ENCODE results near the gene ACOT11. TPM values are rescaled to one million over a fixed set of nuclear protein-coding genes. Genes with fewer than 3 reads are reported as not detected.
A peak's percentile ranks its signal among the peaks of the same experiment; 100 is the strongest.

ACOT11 gene
- total RNA-seq, 2 donors from 2014 or later: 3.9 to 6.3 TPM

GRCh38 chr1:54559111-54559548, 11.1 kb downstream of the ACOT11 start:
- H3K4me3 ChIP-seq: no peak overlapping the region
- H3K36me3 ChIP-seq (replicated peaks in 1 of 2; ENCODE audit: insufficient read depth in 1 of 2, low read depth in 2 of 2): no peaks in the 10 kb centered on the region
- H3K4me1 ChIP-seq: peaks cover 4% of the 10 kb centered on the region
- no peak overlapping the region for H3K27ac ChIP-seq
- DNase-seq: no peak
- WGBS, 2 donors: 32 to 73% methylated on average over 7 to 9 of the region's 9 CpGs
- H3K9me3 ChIP-seq: no peaks in the 10 kb centered on the region
- TF ChIP-seq CTCF (IDR thresholded peaks at IDR 0.05): no peak
- TF ChIP-seq POLR2A (IDR thresholded peaks at IDR 0.05): no peak
- no peak for ATAC-seq
- H3K27me3 ChIP-seq: no peaks in the 10 kb centered on the region
- intact Hi-C loops (cut with DNase I): no loop called here

GRCh38 chr1:54559771-54560231, 11.8 kb downstream of the ACOT11 start:
- no peak overlapping the region for H3K4me3 ChIP-seq
- DNase-seq (no peak), ATAC-seq (no peak)
- 63 to 75% methylated on average over 3 of the region's 3 CpGs for WGBS, 2 donors
- H3K27me3 ChIP-seq: no peaks in the 10 kb centered on the region
- no peak overlapping the region for H3K27ac ChIP-seq
- no peaks in the 10 kb centered on the region for H3K36me3 ChIP-seq (replicated peaks in 1 of 2; ENCODE audit: insufficient read depth in 1 of 2, low read depth in 2 of 2)
- TF ChIP-seq POLR2A (IDR thresholded peaks at IDR 0.05): no peak
- no peak for TF ChIP-seq CTCF (IDR thresholded peaks at IDR 0.05)
- intact Hi-C loops (cut with DNase I): no loop called here
- no peaks in the 10 kb centered on the region for H3K9me3 ChIP-seq
- H3K4me1 ChIP-seq: peaks cover 10% of the 10 kb centered on the region

GRCh38 chr1:54564312-54565112, 16.5 kb downstream of the ACOT11 start:
- peak in 1 of 3 donors; percentile 39 for TF ChIP-seq POLR2A (IDR thresholded peaks at IDR 0.05)
- no peak for TF ChIP-seq CTCF (IDR thresholded peaks at IDR 0.05)
- H3K4me3 ChIP-seq: no peak overlapping the region
- intact Hi-C loops (cut with DNase I): no loop called here
- peaks cover 17% of the 10 kb centered on the region for H3K4me1 ChIP-seq
- WGBS, 2 donors: 42 to 43% methylated on average over 17 of the region's 17 CpGs
- H3K27me3 ChIP-seq: no peaks in the 10 kb centered on the region
- no peaks in the 10 kb centered on the region for H3K36me3 ChIP-seq (replicated peaks in 1 of 2; ENCODE audit: insufficient read depth in 1 of 2, low read depth in 2 of 2)
- H3K9me3 ChIP-seq: no peaks in the 10 kb centered on the region
- ATAC-seq (peak; percentile 91), DNase-seq (peak; percentile 77 to 93 (median 84))
- peak overlapping the region in 1 of 4 donors; percentile 55 for H3K27ac ChIP-seq

- intact Hi-C loops (cut with DNase I): no loop called here
- H3K4me3 ChIP-seq: no peak overlapping the region
These were observed 17.1 kb downstream of the ACOT11 start for GRCh38 chr1:54565113-54565501.

More at GRCh38 chr1:54565113-54565501, 17.1 kb downstream of the ACOT11 start:
- Histone ChIP-seq H3K27me3 (no peaks in the 10 kb centered on the region), H3K36me3 (replicated peaks in 1 of 2; ENCODE audit: insufficient read depth in 1 of 2, low read depth in 2 of 2) (no peaks in the 10 kb centered on the region), H3K27ac (peak overlapping the region in 1 of 4 donors; percentile 55), H3K4me1 (peaks cover 17% of the 10 kb centered on the region), H3K9me3 (no peaks in the 10 kb centered on the region)
- 75 to 87% methylated on average over 4 of the region's 4 CpGs for WGBS, 2 donors
- no peak for DNase-seq
- ATAC-seq: no peak
- TF ChIP-seq CTCF (IDR thresholded peaks at IDR 0.05): no peak
- TF ChIP-seq POLR2A (IDR thresholded peaks at IDR 0.05): no peak
